OCI-LY3 (cell line): ENCODE data around the gene NDUFS7.

Experiments used
- EZH2phosphoT487 ChIP-seq: fragments of 200-600 bp; shearing (Covaris generic); IDR thresholded peaks from 2 replicates; pipeline ENCODE4 v1.6.1; 2018; ENCODE audit warnings: antibody characterized with exemption, mixed run types, low read depth
- TF ChIP-seq, protein P1 (sequence below): fragments of 200-600, 300-600 bp; sonication (generic); IDR thresholded peaks from 2 replicates; pipeline ENCODE4 v1.5.1; 2014; ENCODE audit warnings: antibody characterized with exemption, low read length, low read depth

DNA sequence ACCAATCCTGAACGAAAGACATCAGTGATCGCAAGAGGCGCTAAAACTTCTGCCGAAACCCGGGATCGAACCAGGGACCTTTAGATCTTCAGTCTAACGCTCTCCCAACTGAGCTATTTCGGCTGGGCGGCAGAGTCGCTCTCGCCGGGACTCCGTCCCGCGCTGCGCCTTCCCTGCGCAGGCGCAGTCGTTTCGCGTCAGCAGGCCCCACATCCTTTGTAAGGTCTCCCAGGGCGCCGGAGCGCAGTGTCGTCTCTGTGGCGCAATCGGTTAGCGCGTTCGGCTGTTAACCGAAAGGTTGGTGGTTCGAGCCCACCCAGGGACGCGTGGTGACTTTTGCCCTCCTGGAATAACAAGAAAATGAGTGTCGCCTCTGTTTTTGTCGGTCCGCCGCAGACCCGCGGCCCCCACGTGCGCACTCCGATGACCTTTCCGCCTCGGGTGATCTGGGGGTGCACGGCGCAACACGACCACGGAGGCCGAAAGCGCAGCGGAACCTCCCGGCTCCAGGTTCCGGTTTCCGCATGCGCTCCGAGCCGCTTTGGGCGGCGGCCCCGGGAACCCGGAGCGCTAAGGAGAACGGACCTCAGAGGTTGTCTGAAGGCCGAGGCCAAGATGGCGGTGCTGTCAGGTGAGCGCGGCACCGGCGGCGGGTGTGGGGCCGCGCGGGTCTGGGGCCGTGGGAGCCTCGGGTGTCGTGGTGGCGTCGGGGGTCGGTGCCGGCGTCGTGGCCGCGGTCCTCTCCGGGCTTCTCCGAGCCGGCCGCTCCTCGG, at the start of gene NDUFS7:
- TF ChIP-seq, protein P1, sequence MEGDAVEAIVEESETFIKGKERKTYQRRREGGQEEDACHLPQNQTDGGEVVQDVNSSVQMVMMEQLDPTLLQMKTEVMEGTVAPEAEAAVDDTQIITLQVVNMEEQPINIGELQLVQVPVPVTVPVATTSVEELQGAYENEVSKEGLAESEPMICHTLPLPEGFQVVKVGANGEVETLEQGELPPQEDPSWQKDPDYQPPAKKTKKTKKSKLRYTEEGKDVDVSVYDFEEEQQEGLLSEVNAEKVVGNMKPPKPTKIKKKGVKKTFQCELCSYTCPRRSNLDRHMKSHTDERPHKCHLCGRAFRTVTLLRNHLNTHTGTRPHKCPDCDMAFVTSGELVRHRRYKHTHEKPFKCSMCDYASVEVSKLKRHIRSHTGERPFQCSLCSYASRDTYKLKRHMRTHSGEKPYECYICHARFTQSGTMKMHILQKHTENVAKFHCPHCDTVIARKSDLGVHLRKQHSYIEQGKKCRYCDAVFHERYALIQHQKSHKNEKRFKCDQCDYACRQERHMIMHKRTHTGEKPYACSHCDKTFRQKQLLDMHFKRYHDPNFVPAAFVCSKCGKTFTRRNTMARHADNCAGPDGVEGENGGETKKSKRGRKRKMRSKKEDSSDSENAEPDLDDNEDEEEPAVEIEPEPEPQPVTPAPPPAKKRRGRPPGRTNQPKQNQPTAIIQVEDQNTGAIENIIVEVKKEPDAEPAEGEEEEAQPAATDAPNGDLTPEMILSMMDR: no peak
- TF ChIP-seq EZH2phosphoT487: no peak
